ENCODE data around the gene ANKRD9.

The ANKRD9 gene

DNA sequence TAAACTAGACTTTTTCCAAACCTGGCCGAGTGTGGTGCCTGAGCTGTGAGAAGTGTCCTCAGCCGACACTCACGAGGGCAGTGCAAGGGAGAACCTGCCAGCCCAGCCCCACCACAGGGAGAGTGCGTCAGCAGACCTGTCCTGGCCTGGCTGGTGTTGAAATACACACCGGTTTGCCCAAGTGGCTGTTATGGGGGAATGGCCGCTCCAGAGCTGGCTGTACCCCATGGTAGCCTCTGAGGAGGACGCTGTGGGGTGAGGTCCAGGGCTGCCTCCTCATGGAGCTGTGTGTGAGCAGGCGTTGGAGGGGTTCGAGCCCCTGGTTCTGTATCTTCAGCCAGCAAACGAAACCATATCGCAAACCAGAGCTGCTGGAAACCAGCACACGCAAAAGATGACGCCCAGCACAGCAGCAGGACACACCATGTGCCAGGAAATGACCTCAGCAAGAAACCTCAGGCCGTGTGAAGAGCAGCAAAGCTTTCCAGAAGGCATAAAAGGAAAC lies 9.4 kb downstream of the ANKRD9 start:
- TF ChIP-seq, protein P1, sequence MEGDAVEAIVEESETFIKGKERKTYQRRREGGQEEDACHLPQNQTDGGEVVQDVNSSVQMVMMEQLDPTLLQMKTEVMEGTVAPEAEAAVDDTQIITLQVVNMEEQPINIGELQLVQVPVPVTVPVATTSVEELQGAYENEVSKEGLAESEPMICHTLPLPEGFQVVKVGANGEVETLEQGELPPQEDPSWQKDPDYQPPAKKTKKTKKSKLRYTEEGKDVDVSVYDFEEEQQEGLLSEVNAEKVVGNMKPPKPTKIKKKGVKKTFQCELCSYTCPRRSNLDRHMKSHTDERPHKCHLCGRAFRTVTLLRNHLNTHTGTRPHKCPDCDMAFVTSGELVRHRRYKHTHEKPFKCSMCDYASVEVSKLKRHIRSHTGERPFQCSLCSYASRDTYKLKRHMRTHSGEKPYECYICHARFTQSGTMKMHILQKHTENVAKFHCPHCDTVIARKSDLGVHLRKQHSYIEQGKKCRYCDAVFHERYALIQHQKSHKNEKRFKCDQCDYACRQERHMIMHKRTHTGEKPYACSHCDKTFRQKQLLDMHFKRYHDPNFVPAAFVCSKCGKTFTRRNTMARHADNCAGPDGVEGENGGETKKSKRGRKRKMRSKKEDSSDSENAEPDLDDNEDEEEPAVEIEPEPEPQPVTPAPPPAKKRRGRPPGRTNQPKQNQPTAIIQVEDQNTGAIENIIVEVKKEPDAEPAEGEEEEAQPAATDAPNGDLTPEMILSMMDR (IDR thresholded peaks at IDR 0.05; ENCODE audit: control insufficient read depth, extremely low read depth, insufficient read depth) = no peak
- DNase-seq (ENCODE audit: low read depth) = no peak
- no peak overlapping the region for H3K4me3 ChIP-seq (ENCODE audit: low read depth, low read length)

GRCh38 chr14:102499401-102500157 lies 10.0 kb downstream of the ANKRD9 start:
- no peak overlapping the region for H3K4me3 ChIP-seq (ENCODE audit: low read depth, low read length)
- TF ChIP-seq, protein P1 (IDR thresholded peaks at IDR 0.05; ENCODE audit: control insufficient read depth, extremely low read depth, insufficient read depth) = no peak
- DNase-seq (ENCODE audit: low read depth) = no peak

GRCh38 chr14:102498678-102499265 lies 10.8 kb downstream of the ANKRD9 start:
- H3K4me3 ChIP-seq (ENCODE audit: low read depth, low read length) = no peak overlapping the region
- DNase-seq (ENCODE audit: low read depth) = no peak
- TF ChIP-seq, protein P1 (IDR thresholded peaks at IDR 0.05; ENCODE audit: control insufficient read depth, extremely low read depth, insufficient read depth) = no peak

DNA sequence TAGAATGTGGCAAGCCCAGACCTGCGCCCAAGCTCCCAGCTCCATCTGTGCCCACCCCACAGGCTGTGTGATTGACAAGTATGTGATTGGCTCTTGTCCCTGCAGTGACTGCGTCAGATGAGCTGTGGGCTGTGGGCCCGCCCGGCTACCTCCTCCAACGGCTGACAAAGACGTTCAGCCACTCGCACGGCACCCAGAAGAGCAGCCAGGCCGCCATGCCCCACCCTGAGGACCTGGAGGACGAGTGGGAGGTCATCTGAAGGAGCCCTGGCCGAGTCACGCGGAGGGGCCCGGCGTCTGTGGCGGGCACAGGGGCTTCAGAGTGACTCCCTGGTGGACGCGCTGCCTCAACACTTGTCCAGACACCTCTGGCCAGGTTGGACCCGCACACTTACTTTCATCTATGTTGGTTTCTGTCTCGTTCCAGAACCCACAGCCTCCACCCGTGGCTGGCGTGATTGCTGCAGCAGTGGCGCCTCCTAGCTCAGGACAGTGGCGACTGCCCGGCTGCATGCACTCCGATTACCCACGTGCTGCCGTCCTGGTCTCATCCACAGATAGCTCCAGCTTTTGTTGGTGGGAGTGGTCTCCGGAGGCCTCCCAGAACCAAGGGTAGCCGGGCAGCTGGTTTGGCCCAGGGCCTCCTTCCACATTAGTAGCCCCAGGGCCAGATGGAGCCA lies 11.4 kb downstream of the ANKRD9 start:
- TF ChIP-seq, protein P1 (IDR thresholded peaks at IDR 0.05; ENCODE audit: control insufficient read depth, extremely low read depth, insufficient read depth) = peak; percentile 49
- no peak for DNase-seq (ENCODE audit: low read depth)
- H3K4me3 ChIP-seq (ENCODE audit: low read depth, low read length) = no peak overlapping the region

- DNase-seq (ENCODE audit: low read depth) = no peak
- TF ChIP-seq, protein P1 (IDR thresholded peaks at IDR 0.05; ENCODE audit: control insufficient read depth, extremely low read depth, insufficient read depth) = no peak
- H3K4me3 ChIP-seq (ENCODE audit: low read depth, low read length) = no peak overlapping the region
Observed at GRCh38 chr14:102496958-102497744, 12.4 kb downstream of the ANKRD9 start.

DNA sequence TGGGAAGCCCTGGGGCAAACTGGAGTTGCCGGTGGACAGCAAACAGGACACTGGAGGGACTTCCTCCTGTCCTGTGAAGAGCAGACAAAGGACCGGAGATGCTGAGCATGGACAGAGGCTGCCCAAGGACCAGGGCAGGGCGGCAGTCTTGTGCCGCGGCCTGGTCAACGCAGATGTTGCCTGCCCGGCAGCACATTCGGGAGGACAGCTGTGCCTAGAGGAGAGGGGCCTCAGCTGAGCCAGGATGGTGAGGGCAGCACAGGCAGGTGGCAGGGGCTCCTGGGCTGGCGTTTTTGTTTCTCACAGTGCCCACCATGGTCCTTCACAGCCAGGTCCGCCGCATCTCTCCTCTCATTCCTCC lies 13.3 kb downstream of the ANKRD9 start:
- DNase-seq (ENCODE audit: low read depth) = no peak
- TF ChIP-seq, protein P1 (IDR thresholded peaks at IDR 0.05; ENCODE audit: control insufficient read depth, extremely low read depth, insufficient read depth) = no peak

More for the DNA sequence above, 13.3 kb downstream of the ANKRD9 start:
- no peak overlapping the region for H3K4me3 ChIP-seq (ENCODE audit: low read depth, low read length)

Data from LNCaP clone FGC (cell line).